HepG2 (cell line): ENCODE data around the gene SH3YL1. TPM values are rescaled to one million over a fixed set of nuclear protein-coding genes. Genes with fewer than 3 reads are reported as not detected.
"Not testable (repeated sequence)": the region's sequence is repeated elsewhere in the genome, so short reads cannot be mapped to it uniquely, and the experiment has no call there.

Experiments used
- ATAC-seq: fragments of 200-7000 bp; cut with Tn5 transposase; 3 replicates; pipeline ENCODE4 v1.9.1; 2020; ENCODE audit warnings: mild to moderate bottlenecking, moderate library complexity
- BruUV-seq: library from RNA; stranded (reverse); fragments of 400-500 nt; replicated peaks from 2 replicates; lab custom pipeline; 2021; lab: Mats Ljungman, UMichigan
- CTCF ChIA-PET: fragments of 300-600 bp; formaldehyde crosslinking; extraction: SDS; loops from one replicate; lab custom pipeline; 2021; ENCODE audit warnings: low total read pairs, inconsistent platforms, low intra/inter-chr PET ratio; lab: Yijun Ruan, JAX
- POLR2A ChIA-PET: fragments of 350-600 bp; sonication (Branson Sonifier 250); formaldehyde crosslinking; loops from one replicate; lab custom pipeline; 2020; ENCODE audit warnings: antibody characterized with exemption, inconsistent platforms; lab: Yijun Ruan, JAX
- DNase-seq: peaks from one replicate; pipeline ENCODE4 v3.0.0-alpha.2; 2015; ENCODE audit warnings: low spot score
- FAIRE-seq: peaks from 3 replicates; lab custom pipeline; 2011; peaks lifted over from hg19 to GRCh38; lab: Jason Lieb, UNC
- H2AFZ ChIP-seq: one replicate; pipeline ENCODE4 v1.6.1; 2011; ENCODE audit warnings: low read length, inconsistent platforms
- H3K27ac ChIP-seq: fragments of 300-600 bp; 3 replicates; pipeline ENCODE4 v1.8.0; 2011; ENCODE audit warnings: mixed run types, mild to moderate bottlenecking, mixed read lengths, low read length, inconsistent platforms; ENCODE audit not compliant: insufficient read depth; ENCODE audit errors: extremely low read length
- H3K27me3 ChIP-seq, 2 experiments: fragments of 200-600 bp in 1 of 2; 2 replicates in 1 of 2; 3 replicates in 1 of 2; pipeline versions ENCODE4 v1.6.0 to v1.8.0; 2011; ENCODE audit warnings: low read length in 2 of 2, mild to moderate bottlenecking in 2 of 2, moderate library complexity in 2 of 2, inconsistent platforms in 1 of 2; ENCODE audit not compliant: insufficient read depth in 2 of 2, control insufficient read depth in 1 of 2
- H3K36me3 ChIP-seq, 2 experiments: fragments of 200-600 bp in 1 of 2; replicated peaks in 1 of 2; 2 replicates in 1 of 2; 3 replicates in 1 of 2; pipeline versions ENCODE4 v1.5.1 to v1.8.0; 2011; ENCODE audit warnings: low read length in 2 of 2, inconsistent platforms in 1 of 2; ENCODE audit not compliant: insufficient read depth in 2 of 2, control insufficient read depth in 1 of 2
- H3K4me1 ChIP-seq: 2 replicates; pipeline ENCODE4 v1.5.1; 2012; ENCODE audit warnings: low read length, inconsistent platforms; ENCODE audit not compliant: insufficient read depth
- H3K4me2 ChIP-seq: 2 replicates; pipeline ENCODE4 v1.6.0; 2011; ENCODE audit warnings: low read depth, low read length, inconsistent platforms
- H3K4me3 ChIP-seq, 3 experiments: fragments of 200-600 bp in 1 of 3; sonication (generic), shearing (Covaris generic) in 1 of 3; replicated peaks in 1 of 3; 2 replicates each; pipeline ENCODE4 v1.5.1; 2011 to 2016; ENCODE audit warnings: low read length in 3 of 3, inconsistent platforms in 2 of 3, low read depth in 2 of 3, mild to moderate bottlenecking in 2 of 3, control low read depth in 1 of 3, mixed read lengths in 1 of 3; ENCODE audit not compliant: insufficient read depth in 1 of 3
- H3K79me2 ChIP-seq: one replicate; pipeline ENCODE4 v1.6.1; 2011; ENCODE audit warnings: low read length, inconsistent platforms; ENCODE audit not compliant: insufficient read depth
- H3K9ac ChIP-seq: 2 replicates; pipeline ENCODE4 v1.6.0; 2011; ENCODE audit warnings: mild to moderate bottlenecking, low read depth, low read length, inconsistent platforms; ENCODE audit not compliant: insufficient read depth
- H3K9me3 ChIP-seq: 2 replicates; pipeline ENCODE4 v1.5.1; 2012; ENCODE audit warnings: mild to moderate bottlenecking, low read length
- H4K20me1 ChIP-seq: 2 replicates; pipeline ENCODE4 v1.6.0; 2011; ENCODE audit warnings: inconsistent platforms, mild to moderate bottlenecking, low read length, moderate library complexity; ENCODE audit not compliant: insufficient read depth
- BCL6 ChIP-seq: IDR thresholded peaks from 2 replicates; pipeline ENCODE4 v1.6.1; 2016; ENCODE audit warnings: missing genetic modification reagents, missing compliant biosample characterization
- BHLHE40 ChIP-seq: IDR thresholded peaks from 2 replicates; pipeline ENCODE4 v1.6.1; 2011; ENCODE audit warnings: low read length, improper control_type of control experiment
- BORCS8-MEF2B ChIP-seq: sonication (generic); formaldehyde crosslinking; IDR thresholded peaks from 2 replicates; pipeline ENCODE4 v1.8.0; 2022; ENCODE audit warnings: mild to moderate bottlenecking, missing genetic modification reagents
- FOXC1 ChIP-seq: sonication (generic); formaldehyde crosslinking; IDR thresholded peaks from 2 replicates; pipeline ENCODE4 v1.8.0; 2022; ENCODE audit warnings: mild to moderate bottlenecking, missing genetic modification reagents, borderline replicate concordance
- HDAC1 ChIP-seq: sonication (generic); formaldehyde crosslinking; IDR thresholded peaks from 2 replicates; pipeline ENCODE4 v1.5.1; 2020; ENCODE audit warnings: mild to moderate bottlenecking, missing genetic modification reagents
- HMGXB4 ChIP-seq, 2 experiments: sonication (generic) in 1 of 2; formaldehyde crosslinking in 1 of 2; IDR thresholded peaks; 2 replicates each; pipeline versions ENCODE4 v1.4.0 to v1.6.1; 2018 to 2020; ENCODE audit warnings: missing genetic modification reagents in 2 of 2, borderline replicate concordance in 1 of 2, low read depth in 1 of 2, mild to moderate bottlenecking in 1 of 2, missing biosample characterization in 1 of 2
- KDM2A ChIP-seq: sonication (generic); formaldehyde crosslinking; IDR thresholded peaks from 2 replicates; pipeline ENCODE4 v1.4.0; 2020; ENCODE audit warnings: low read depth, missing genetic modification reagents, borderline replicate concordance
- KLF11 ChIP-seq: IDR thresholded peaks from 2 replicates; pipeline ENCODE4 v1.6.1; 2016; ENCODE audit warnings: missing compliant biosample characterization
- MLLT10 ChIP-seq: sonication (generic); formaldehyde crosslinking; IDR thresholded peaks from 2 replicates; pipeline ENCODE4 v1.4.0; 2020; ENCODE audit warnings: missing genetic modification reagents
- RFXAP ChIP-seq: sonication (generic); formaldehyde crosslinking; IDR thresholded peaks from 2 replicates; pipeline ENCODE4 v1.4.0; 2020; ENCODE audit warnings: missing genetic modification reagents, borderline replicate concordance
- RORA ChIP-seq: sonication (generic); formaldehyde crosslinking; IDR thresholded peaks from 2 replicates; pipeline ENCODE4 v1.5.0; 2020; ENCODE audit warnings: mild to moderate bottlenecking, missing genetic modification reagents, moderate library complexity
- TEAD3 ChIP-seq: optimal IDR thresholded peaks from 2 replicates; pipeline ENCODE3; 2016; ENCODE audit warnings: borderline replicate concordance
- TSC22D2 ChIP-seq: sonication (generic); formaldehyde crosslinking; IDR thresholded peaks from 2 replicates; pipeline ENCODE4 v1.5.1; 2020; ENCODE audit warnings: missing genetic modification reagents, mild to moderate bottlenecking, borderline replicate concordance
- ZBTB26 ChIP-seq: IDR thresholded peaks from 2 replicates; pipeline ENCODE4 v1.6.1; 2016; ENCODE audit warnings: missing compliant biosample characterization, missing genetic modification reagents, borderline replicate concordance
- ZKSCAN1 ChIP-seq: fragments of 150-350 bp; IDR thresholded peaks from 2 replicates; pipeline ENCODE4 v1.6.1; 2014; ENCODE audit warnings: low read length
- ZKSCAN5 ChIP-seq: sonication (generic); formaldehyde crosslinking; IDR thresholded peaks from 2 replicates; pipeline ENCODE4 v1.5.1; 2020; ENCODE audit warnings: mild to moderate bottlenecking, missing genetic modification reagents
- ZNF562 ChIP-seq: sonication (generic); formaldehyde crosslinking; IDR thresholded peaks from 2 replicates; pipeline ENCODE4 v1.8.0; 2022; ENCODE audit warnings: missing genetic modification reagents, borderline replicate concordance
- ZNF709 ChIP-seq: sonication (generic); formaldehyde crosslinking; IDR thresholded peaks from 2 replicates; pipeline ENCODE4 v1.5.0; 2020; ENCODE audit warnings: mild to moderate bottlenecking, missing genetic modification reagents
- ZSCAN20 ChIP-seq: sonication (generic); formaldehyde crosslinking; IDR thresholded peaks from 2 replicates; pipeline ENCODE4 v1.4.0; 2020; ENCODE audit warnings: missing genetic modification reagents, mild to moderate bottlenecking, borderline replicate concordance
- ZSCAN31 ChIP-seq: sonication (generic); formaldehyde crosslinking; IDR thresholded peaks from 2 replicates; pipeline ENCODE4 v1.5.0; 2020; ENCODE audit warnings: low read depth, mild to moderate bottlenecking, missing genetic modification reagents
- WGBS: methylation state at CpG from one replicate; pipeline ENCODE4 v1.1.6; 2017; ENCODE audit warnings: low lambda C conversion rate; 5-methylcytosine and 5-hydroxymethylcytosine counted together
- in situ Hi-C: cut with HindIII; loops from 2 replicates; pipeline ENCODE4 v1.10.0; 2017; ENCODE audit warnings: low pct_unique_long_range_greater_than_20kb; ENCODE audit not compliant: extremely low pct_ligation_motif_present
- intact Hi-C: fragments of 100-400 bp; cut with micrococcal nuclease; formaldehyde crosslinking; loops from one replicate; pipeline ENCODE4 v1.10.0; 2022; ENCODE audit not compliant: unreplicated experiment
- polyA plus RNA-seq, 8 experiments: library from polyadenylated mRNA; depleted of rRNA in 3 of 8; stranded (reverse) in 7 of 8; unstranded in 1 of 8; fragments of >200 nt; fragmentation: Illumina TruSeq in 4 of 8; extraction: Trizol in 4 of 8; gene quantifications; 2 replicates each; pipeline versions ENCODE4 v1.2.1 to v1.2.3, GENCODE V29; 2011 to 2016; ENCODE audit warnings: low read depth in 4 of 8, missing spikeins in 1 of 8, mixed read lengths in 1 of 8; ENCODE audit not compliant: insufficient read depth in 1 of 8
- total RNA-seq, 5 experiments: library from RNA; depleted of rRNA; stranded (reverse); fragments of >200 nt; fragmentation: Illumina TruSeq; extraction: Trizol; gene quantifications; 2 replicates each; pipeline ENCODE4 v1.2.3, GENCODE V29; 2016; ENCODE audit warnings: low read depth in 1 of 5
- TF ChIP-seq, protein P1 (sequence below): sonication (generic); formaldehyde crosslinking; IDR thresholded peaks from 2 replicates; pipeline ENCODE4 v1.4.0; 2020; ENCODE audit warnings: mild to moderate bottlenecking, missing genetic modification reagents

The SH3YL1 gene
- total and polyA plus RNA-seq, 2 of the 13 experiments (the other 11 are each of a cell fraction or from before 2014, with no cell fraction given), result 13.0 to 48.2 TPM

DNA sequence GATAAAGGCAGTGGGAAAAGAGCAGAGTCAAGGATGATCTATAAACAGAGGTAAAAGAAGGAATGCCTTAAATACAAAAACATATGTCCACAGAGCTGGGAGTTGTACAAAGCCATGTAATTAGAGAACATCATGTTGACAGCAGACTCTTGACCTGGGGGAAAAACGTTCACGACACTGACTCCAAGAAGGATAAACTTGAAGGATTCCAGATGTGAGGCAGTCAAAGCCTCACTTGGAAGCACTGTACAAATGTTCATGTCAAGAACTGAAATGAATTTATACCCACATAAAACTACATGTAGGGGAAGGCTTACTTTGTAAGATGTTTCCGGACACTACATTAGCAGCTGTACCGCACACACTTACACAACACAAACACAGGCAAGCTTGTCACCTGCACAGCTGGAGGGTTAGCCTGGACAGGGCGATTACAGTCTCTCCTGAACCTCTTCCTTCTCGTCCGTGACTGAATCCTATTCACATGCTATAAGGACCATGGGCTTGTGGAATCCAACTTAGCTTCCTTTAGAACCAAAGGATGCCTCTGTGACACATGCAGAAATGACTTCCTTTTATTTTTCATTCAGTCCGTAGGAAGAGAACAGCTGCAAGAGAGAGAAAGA is 88.6 kb downstream of the SH3YL1 start (continued):
- 0 out of 2 replicates have a peak, but pooled peaks have one; percentile 3 for TF ChIP-seq BORCS8-MEF2B
- TF ChIP-seq ZNF709 (CRISPR knock-in tag), result peak; percentile 3; the same call in 1 of the 2 replicates
- TF ChIP-seq ZKSCAN5, result no peak
- no peak for TF ChIP-seq RFXAP (CRISPR knock-in tag)
- no peak for TF ChIP-seq ZNF562 (CRISPR knock-in tag)
- TF ChIP-seq MLLT10, result no peak
- no peak for TF ChIP-seq KLF11 (CRISPR knock-in tag)
- TF ChIP-seq BHLHE40, result 0 out of 2 replicates have a peak, but pooled peaks have one; percentile 14
- no peak for TF ChIP-seq BCL6 (CRISPR knock-in tag)
- TF ChIP-seq ZSCAN31 (CRISPR knock-in tag), result no peak
- TF ChIP-seq ZKSCAN1, result no peak
- TF ChIP-seq ZSCAN20 (CRISPR knock-in tag), result no peak
- TF ChIP-seq, all 625 proteins: peak for 21

GRCh38 chr2:172120-172519 is 91.7 kb downstream of the SH3YL1 start:
- H3K4me3 ChIP-seq, H3K27ac ChIP-seq, H2AFZ ChIP-seq, H4K20me1 ChIP-seq, H3K36me3 ChIP-seq, in situ Hi-C loops, H3K9ac ChIP-seq, H3K9me3 ChIP-seq, H3K79me2 ChIP-seq, BruUV-seq: not testable (repeated sequence)
- CTCF ChIA-PET, result interaction anchor here (0.6 to 3.5 kb wide), 4 partner anchors 75 to 465 kb away, joined by 3 to 96 read pairs (median 7); no protein-coding TSS in a partner anchor
- peaks cover 0 to 19% of the 10 kb centered on the region in 2 experiments; a peak in 3 of 5 replicates for H3K27me3 ChIP-seq
- FAIRE-seq, result peak; percentile 81
- POLR2A ChIA-PET, result interaction anchor here (1.3 kb wide), 1 partner anchor 118 kb away, joined by 4 read pairs; no protein-coding TSS in a partner anchor
- peak; percentile 73 for DNase-seq
- peaks cover 36% of the 10 kb centered on the region for H3K4me1 ChIP-seq
- 30% methylated on average over 9 of the region's 9 CpGs for WGBS
- intact Hi-C loops, result loop anchor here (1.0 kb wide), 2 partner anchors 74 to 118 kb away; no protein-coding TSS in a partner anchor
- peak; percentile 78 for ATAC-seq
- H3K4me2 ChIP-seq, result peak overlapping the region; percentile 25
- TF ChIP-seq RORA (0 out of 2 replicates have a peak, but pooled peaks have one; percentile 32), TSC22D2 (peak; percentile 44; the same call in 1 of the 2 replicates), KDM2A (CRISPR knock-in tag) (peak; percentile 66; the same call in 1 of the 2 replicates), TEAD3 (CRISPR knock-in tag) (peak; percentile 74), ZBTB26 (CRISPR knock-in tag) (0 out of 2 replicates have a peak, but pooled peaks have one; percentile 59), HMGXB4 (CRISPR knock-in tag; IDR thresholded peaks at IDR 0.05; ENCODE audit: borderline replicate concordance in 1 of 2, low read depth in 1 of 2) (peak; percentile 71 to 81), HDAC1 (CRISPR knock-in tag) (0 out of 2 replicates have a peak, but pooled peaks have one; percentile 36), FOXC1 (0 out of 2 replicates have a peak, but pooled peaks have one; percentile 27)
- TF ChIP-seq, protein P1, sequence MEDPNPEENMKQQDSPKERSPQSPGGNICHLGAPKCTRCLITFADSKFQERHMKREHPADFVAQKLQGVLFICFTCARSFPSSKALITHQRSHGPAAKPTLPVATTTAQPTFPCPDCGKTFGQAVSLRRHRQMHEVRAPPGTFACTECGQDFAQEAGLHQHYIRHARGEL (CRISPR knock-in tag), result peak; percentile 92
